WTC11 (cell line): ENCODE data around the gene P3H3.

Source experiments
- CREB1 ChIP-seq: sonication (generic); formaldehyde crosslinking; IDR thresholded peaks from 2 replicates; pipeline ENCODE4 v1.8.0; 2023; ENCODE audit warnings: mild to moderate bottlenecking, missing genetic modification reagents
- ELF4 ChIP-seq: sonication (generic); formaldehyde crosslinking; IDR thresholded peaks from 2 replicates; pipeline ENCODE4 v1.8.1; 2022; ENCODE audit warnings: low read depth, mild to moderate bottlenecking, moderate library complexity, missing genetic modification reagents
- ESRRA ChIP-seq: sonication (generic); formaldehyde crosslinking; IDR thresholded peaks from 2 replicates; pipeline ENCODE4 v1.8.1; 2022; ENCODE audit warnings: mild to moderate bottlenecking, missing genetic modification reagents, borderline replicate concordance
- NR3C1 ChIP-seq: sonication (generic); formaldehyde crosslinking; conservative IDR thresholded peaks from 2 replicates; pipeline ENCODE4 v1.8.1; 2023; ENCODE audit warnings: low read depth, mild to moderate bottlenecking, missing genetic modification reagents
- SP1 ChIP-seq: sonication (generic); formaldehyde crosslinking; conservative IDR thresholded peaks from 2 replicates; pipeline ENCODE4 v1.8.1; 2022; ENCODE audit warnings: missing genetic modification reagents
- TP53 ChIP-seq: sonication (generic); formaldehyde crosslinking; IDR thresholded peaks from 2 replicates; pipeline ENCODE4 v1.8.1; 2023; ENCODE audit warnings: mild to moderate bottlenecking, missing genetic modification reagents
- ZNF138 ChIP-seq: sonication (generic); formaldehyde crosslinking; conservative IDR thresholded peaks from 2 replicates; pipeline ENCODE4 v1.8.1; 2022; ENCODE audit warnings: mild to moderate bottlenecking, moderate library complexity, missing genetic modification reagents
- TF ChIP-seq, protein P1 (sequence below): fragments of 250-450 bp; sonication (Bioruptor Pico); IDR thresholded peaks from 2 replicates; pipeline ENCODE4 v1.9.0; 2021; ENCODE audit warnings: moderate library complexity, mild to moderate bottlenecking, inconsistent platforms, borderline replicate concordance
- TF ChIP-seq, protein P2 (sequence below): fragments of 200-600 bp; IDR thresholded peaks from 2 replicates; pipeline ENCODE4 v1.8.0; 2022; ENCODE audit warnings: antibody characterized with exemption
- TF ChIP-seq, protein P3 (sequence below): sonication (generic); formaldehyde crosslinking; IDR thresholded peaks from 2 replicates; pipeline ENCODE4 v1.8.1; 2023; ENCODE audit warnings: mild to moderate bottlenecking, missing genetic modification reagents, borderline replicate concordance
- TF ChIP-seq, protein P4 (sequence below): sonication (generic); formaldehyde crosslinking; IDR thresholded peaks from 2 replicates; pipeline ENCODE4 v1.8.1; 2022; ENCODE audit warnings: low read depth, missing genetic modification reagents, borderline replicate concordance
- TF ChIP-seq, protein P5 (sequence below): sonication (generic); formaldehyde crosslinking; conservative IDR thresholded peaks from 2 replicates; pipeline ENCODE4 v1.8.1; 2022; ENCODE audit warnings: mild to moderate bottlenecking, missing genetic modification reagents

DNA sequence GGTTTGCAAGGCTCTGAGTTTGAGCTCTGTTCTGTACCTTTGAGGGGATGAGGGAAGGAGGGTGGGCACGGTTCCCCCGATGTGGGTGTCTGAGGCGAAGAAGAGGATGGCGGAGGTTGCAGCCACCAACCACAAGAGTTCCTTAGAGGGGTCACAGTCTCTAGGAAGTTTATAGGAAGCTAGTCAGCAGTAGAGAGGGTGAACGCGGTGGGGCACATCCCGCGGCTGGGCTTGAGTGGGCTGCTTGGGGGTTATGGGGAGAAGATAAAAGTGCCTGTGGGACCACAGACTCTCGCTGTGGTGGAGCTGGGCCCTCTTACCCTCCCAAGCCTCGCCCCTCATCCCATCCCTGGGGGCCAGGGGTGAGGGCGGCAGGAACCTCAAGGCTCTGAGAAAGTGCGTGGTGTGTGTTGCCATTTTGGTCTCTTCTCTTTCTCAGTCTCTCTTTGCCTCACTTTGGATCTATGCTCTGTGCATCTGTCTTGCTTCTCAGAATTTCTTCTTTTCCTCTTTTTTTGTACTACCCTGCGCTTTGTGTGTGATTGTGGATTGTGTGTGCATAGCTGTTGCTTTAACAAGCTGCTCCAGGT, 36.2 kb upstream of the P3H3 start:
- TF ChIP-seq, protein P1, sequence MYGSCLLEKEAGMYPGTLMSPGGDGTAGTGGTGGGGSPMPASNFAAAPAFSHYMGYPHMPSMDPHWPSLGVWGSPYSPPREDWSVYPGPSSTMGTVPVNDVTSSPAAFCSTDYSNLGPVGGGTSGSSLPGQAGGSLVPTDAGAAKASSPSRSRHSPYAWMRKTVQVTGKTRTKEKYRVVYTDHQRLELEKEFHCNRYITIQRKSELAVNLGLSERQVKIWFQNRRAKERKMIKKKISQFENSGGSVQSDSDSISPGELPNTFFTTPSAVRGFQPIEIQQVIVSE (CRISPR knock-in tag), result no peak
- TF ChIP-seq, protein P2, sequence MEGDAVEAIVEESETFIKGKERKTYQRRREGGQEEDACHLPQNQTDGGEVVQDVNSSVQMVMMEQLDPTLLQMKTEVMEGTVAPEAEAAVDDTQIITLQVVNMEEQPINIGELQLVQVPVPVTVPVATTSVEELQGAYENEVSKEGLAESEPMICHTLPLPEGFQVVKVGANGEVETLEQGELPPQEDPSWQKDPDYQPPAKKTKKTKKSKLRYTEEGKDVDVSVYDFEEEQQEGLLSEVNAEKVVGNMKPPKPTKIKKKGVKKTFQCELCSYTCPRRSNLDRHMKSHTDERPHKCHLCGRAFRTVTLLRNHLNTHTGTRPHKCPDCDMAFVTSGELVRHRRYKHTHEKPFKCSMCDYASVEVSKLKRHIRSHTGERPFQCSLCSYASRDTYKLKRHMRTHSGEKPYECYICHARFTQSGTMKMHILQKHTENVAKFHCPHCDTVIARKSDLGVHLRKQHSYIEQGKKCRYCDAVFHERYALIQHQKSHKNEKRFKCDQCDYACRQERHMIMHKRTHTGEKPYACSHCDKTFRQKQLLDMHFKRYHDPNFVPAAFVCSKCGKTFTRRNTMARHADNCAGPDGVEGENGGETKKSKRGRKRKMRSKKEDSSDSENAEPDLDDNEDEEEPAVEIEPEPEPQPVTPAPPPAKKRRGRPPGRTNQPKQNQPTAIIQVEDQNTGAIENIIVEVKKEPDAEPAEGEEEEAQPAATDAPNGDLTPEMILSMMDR, result no peak
- no peak for TF ChIP-seq TP53
- TF ChIP-seq, protein P3, sequence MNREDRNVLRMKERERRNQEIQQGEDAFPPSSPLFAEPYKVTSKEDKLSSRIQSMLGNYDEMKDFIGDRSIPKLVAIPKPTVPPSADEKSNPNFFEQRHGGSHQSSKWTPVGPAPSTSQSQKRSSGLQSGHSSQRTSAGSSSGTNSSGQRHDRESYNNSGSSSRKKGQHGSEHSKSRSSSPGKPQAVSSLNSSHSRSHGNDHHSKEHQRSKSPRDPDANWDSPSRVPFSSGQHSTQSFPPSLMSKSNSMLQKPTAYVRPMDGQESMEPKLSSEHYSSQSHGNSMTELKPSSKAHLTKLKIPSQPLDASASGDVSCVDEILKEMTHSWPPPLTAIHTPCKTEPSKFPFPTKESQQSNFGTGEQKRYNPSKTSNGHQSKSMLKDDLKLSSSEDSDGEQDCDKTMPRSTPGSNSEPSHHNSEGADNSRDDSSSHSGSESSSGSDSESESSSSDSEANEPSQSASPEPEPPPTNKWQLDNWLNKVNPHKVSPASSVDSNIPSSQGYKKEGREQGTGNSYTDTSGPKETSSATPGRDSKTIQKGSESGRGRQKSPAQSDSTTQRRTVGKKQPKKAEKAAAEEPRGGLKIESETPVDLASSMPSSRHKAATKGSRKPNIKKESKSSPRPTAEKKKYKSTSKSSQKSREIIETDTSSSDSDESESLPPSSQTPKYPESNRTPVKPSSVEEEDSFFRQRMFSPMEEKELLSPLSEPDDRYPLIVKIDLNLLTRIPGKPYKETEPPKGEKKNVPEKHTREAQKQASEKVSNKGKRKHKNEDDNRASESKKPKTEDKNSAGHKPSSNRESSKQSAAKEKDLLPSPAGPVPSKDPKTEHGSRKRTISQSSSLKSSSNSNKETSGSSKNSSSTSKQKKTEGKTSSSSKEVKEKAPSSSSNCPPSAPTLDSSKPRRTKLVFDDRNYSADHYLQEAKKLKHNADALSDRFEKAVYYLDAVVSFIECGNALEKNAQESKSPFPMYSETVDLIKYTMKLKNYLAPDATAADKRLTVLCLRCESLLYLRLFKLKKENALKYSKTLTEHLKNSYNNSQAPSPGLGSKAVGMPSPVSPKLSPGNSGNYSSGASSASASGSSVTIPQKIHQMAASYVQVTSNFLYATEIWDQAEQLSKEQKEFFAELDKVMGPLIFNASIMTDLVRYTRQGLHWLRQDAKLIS (CRISPR knock-in tag), result no peak
- no peak for TF ChIP-seq ESRRA (CRISPR knock-in tag)
- TF ChIP-seq, protein P4, sequence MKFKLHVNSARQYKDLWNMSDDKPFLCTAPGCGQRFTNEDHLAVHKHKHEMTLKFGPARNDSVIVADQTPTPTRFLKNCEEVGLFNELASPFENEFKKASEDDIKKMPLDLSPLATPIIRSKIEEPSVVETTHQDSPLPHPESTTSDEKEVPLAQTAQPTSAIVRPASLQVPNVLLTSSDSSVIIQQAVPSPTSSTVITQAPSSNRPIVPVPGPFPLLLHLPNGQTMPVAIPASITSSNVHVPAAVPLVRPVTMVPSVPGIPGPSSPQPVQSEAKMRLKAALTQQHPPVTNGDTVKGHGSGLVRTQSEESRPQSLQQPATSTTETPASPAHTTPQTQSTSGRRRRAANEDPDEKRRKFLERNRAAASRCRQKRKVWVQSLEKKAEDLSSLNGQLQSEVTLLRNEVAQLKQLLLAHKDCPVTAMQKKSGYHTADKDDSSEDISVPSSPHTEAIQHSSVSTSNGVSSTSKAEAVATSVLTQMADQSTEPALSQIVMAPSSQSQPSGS (CRISPR knock-in tag), result no peak
- TF ChIP-seq SP1 (CRISPR knock-in tag), result no peak
- no peak for TF ChIP-seq NR3C1 (CRISPR knock-in tag)
- TF ChIP-seq, protein P5, sequence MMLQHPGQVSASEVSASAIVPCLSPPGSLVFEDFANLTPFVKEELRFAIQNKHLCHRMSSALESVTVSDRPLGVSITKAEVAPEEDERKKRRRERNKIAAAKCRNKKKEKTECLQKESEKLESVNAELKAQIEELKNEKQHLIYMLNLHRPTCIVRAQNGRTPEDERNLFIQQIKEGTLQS (CRISPR knock-in tag), result no peak
- no peak for TF ChIP-seq ZNF138
- no peak for TF ChIP-seq CREB1 (CRISPR knock-in tag)
- TF ChIP-seq ELF4, result no peak
